NCI-H460 (cell line): Measurements from ENCODE around the gene TMEM97. TPM values are rescaled to one million over a fixed set of nuclear protein-coding genes. Genes with fewer than 3 reads are reported as not detected.
"Not testable (repeated sequence)": the region's sequence is repeated elsewhere in the genome, so short reads cannot be mapped to it uniquely, and the experiment has no call there.

Experiments
- DNase-seq: peaks from one replicate; pipeline ENCODE4 v3.0.0-alpha.2; 2016; ENCODE audit warnings: low read depth; ENCODE audit errors: extremely low read depth
- polyA plus RNA-seq: library from polyadenylated mRNA; depleted of rRNA; stranded (reverse); fragments of >200 nt; gene quantifications from 2 replicates; pipeline ENCODE4 v1.2.3, GENCODE V29; 2014; cell fraction: nucleus; rRNA removed
- total RNA-seq: library from RNA; depleted of rRNA; stranded (reverse); fragments of >200 nt; shearing (Covaris generic); gene quantifications from 2 replicates; pipeline ENCODE4 v1.2.3, GENCODE V29; 2014; rRNA removed

TMEM97 gene
- 36.5 and 38.3 TPM in 2 replicates for total RNA-seq
- polyA plus RNA-seq = 36.4 and 37.5 TPM in 2 replicates

GRCh38 chr17:28318759-28319597, at the start of gene TMEM97:
Gene TMEM97, plus strand, starts transcription at chr17:28319200. Its CDS starts 40 bp downstream, at chr17:28319240.
- DNase-seq = peak; percentile 98

GRCh38 chr17:28270055-28270454, 48.9 kb upstream of the TMEM97 start:
- no peak for DNase-seq

GRCh38 chr17:28270926-28271325, 48.1 kb upstream of the TMEM97 start:
- no peak for DNase-seq

- no peak for DNase-seq
Measured at GRCh38 chr17:28271431-28271830, 47.6 kb upstream of the TMEM97 start.

GRCh38 chr17:28272166-28272565, 46.8 kb upstream of the TMEM97 start:
- DNase-seq = no peak

GRCh38 chr17:28273341-28273740, 45.7 kb upstream of the TMEM97 start:
- not testable (repeated sequence) for DNase-seq

GRCh38 chr17:28274591-28275265, 44.3 kb upstream of the TMEM97 start:
- DNase-seq = no peak

GRCh38 chr17:28276011-28276410, 43.0 kb upstream of the TMEM97 start:
- no peak for DNase-seq

GRCh38 chr17:28279411-28279810, 39.6 kb upstream of the TMEM97 start:
- no peak for DNase-seq

GRCh38 chr17:28280826-28281225, 38.2 kb upstream of the TMEM97 start:
- no peak for DNase-seq

GRCh38 chr17:28282596-28282995, 36.4 kb upstream of the TMEM97 start:
- no peak for DNase-seq

GRCh38 chr17:28285965-28286364, 33.0 kb upstream of the TMEM97 start:
- DNase-seq = no peak

- DNase-seq = no peak
Measured at GRCh38 chr17:28290703-28291102, 28.3 kb upstream of the TMEM97 start.

- no peak for DNase-seq
Measured at GRCh38 chr17:28291780-28292330, 27.1 kb upstream of the TMEM97 start.

GRCh38 chr17:28292878-28293277, 26.1 kb upstream of the TMEM97 start:
- not testable (repeated sequence) for DNase-seq

GRCh38 chr17:28293994-28294393, 25.0 kb upstream of the TMEM97 start:
- DNase-seq = no peak

- DNase-seq = no peak
Measured at GRCh38 chr17:28295677-28296578, 23.1 kb upstream of the TMEM97 start.

- DNase-seq = no peak
Measured at GRCh38 chr17:28298449-28298848, 20.6 kb upstream of the TMEM97 start.

GRCh38 chr17:28306954-28307401, 12.0 kb upstream of the TMEM97 start:
- no peak for DNase-seq

GRCh38 chr17:28313841-28314240, 5.2 kb upstream of the TMEM97 start:
- DNase-seq = no peak
